Fibroblast of pulmonary artery (primary cell): ENCODE results near the gene ISYNA1.
A peak's percentile ranks its signal among the peaks of the same experiment; 100 is the strongest.

Experiments
- DNase-seq: peaks from one replicate; pipeline ENCODE4 v3.0.0-alpha.2; 2010; ENCODE audit warnings: low read depth
- H3K4me3 ChIP-seq: replicated peaks from 2 replicates; pipeline ENCODE4 v1.5.1; 2011; ENCODE audit warnings: low read depth, mild to moderate bottlenecking, control low read depth, low read length, moderate library complexity
- TF ChIP-seq, protein P1 (sequence below): IDR thresholded peaks from 2 replicates; pipeline ENCODE4 v1.5.1; 2011; ENCODE audit warnings: mild to moderate bottlenecking, control low read depth, low read length, inconsistent platforms; ENCODE audit errors: missing control alignments

The ISYNA1 gene

DNA sequence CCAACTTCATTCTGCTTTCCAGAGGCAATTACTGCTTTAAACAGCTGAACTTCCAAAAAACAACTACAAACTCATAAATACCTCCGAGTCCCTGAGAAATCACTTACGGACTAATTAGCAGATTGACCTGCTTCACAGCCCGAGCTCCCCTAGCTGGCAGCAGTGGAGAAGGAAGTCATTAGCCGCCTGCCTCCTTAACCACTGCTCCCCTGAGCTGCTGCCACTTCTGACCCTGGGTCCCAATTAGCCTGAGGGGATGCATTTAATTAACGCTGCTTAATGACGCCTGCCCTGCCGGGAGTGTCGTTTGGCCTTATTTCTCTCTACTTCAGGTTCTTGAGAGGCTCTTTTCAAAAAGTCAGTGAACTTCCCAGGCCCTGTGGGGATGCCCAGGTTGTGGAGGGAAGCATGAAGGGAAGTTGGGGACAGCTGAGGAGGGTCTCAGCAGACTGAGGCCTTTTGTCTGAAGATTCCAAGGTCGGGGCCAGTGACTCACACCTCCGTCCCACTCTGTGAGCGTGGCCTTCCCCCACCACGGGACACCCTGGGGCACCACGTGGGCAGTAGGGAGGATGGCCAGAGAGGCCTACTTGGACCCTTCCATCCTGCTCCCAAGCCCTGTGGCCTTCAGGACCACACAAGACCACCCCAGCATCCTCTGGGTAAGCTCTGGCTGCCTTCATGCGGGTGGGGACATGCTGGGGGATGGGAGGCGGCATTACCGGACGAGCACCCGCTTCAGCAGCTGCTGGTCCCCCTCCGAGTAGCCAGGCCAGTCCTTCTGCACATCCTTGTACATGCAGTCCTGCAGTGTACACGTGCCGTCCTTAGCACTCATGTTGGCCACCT is 19.8 kb upstream of the ISYNA1 start:
- TF ChIP-seq, protein P1, sequence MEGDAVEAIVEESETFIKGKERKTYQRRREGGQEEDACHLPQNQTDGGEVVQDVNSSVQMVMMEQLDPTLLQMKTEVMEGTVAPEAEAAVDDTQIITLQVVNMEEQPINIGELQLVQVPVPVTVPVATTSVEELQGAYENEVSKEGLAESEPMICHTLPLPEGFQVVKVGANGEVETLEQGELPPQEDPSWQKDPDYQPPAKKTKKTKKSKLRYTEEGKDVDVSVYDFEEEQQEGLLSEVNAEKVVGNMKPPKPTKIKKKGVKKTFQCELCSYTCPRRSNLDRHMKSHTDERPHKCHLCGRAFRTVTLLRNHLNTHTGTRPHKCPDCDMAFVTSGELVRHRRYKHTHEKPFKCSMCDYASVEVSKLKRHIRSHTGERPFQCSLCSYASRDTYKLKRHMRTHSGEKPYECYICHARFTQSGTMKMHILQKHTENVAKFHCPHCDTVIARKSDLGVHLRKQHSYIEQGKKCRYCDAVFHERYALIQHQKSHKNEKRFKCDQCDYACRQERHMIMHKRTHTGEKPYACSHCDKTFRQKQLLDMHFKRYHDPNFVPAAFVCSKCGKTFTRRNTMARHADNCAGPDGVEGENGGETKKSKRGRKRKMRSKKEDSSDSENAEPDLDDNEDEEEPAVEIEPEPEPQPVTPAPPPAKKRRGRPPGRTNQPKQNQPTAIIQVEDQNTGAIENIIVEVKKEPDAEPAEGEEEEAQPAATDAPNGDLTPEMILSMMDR: no peak
- DNase-seq: no peak
- H3K4me3 ChIP-seq: no peak overlapping the region

DNA sequence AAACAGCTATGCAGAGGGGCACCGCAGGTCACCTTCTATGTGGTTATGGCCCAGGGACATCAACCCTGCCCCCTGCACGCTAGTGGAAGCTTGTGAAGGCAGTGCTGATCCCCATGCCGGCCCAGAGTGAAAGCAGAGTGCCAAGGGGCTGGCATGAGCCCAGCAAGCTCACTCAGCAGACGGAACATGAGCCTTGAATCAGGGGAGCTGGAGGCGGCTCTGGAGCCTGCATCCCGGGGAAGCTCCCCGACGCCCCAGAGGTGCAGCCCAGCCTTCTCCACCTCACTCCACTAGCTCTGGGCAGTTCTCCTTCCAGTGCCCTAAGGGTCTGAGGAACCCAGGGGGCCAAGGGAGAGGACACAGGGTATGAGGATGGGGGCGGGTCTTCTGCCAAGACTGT is 19.0 kb upstream of the ISYNA1 start:
- TF ChIP-seq, protein P1: no peak
- DNase-seq: no peak
- H3K4me3 ChIP-seq: no peak overlapping the region

DNA sequence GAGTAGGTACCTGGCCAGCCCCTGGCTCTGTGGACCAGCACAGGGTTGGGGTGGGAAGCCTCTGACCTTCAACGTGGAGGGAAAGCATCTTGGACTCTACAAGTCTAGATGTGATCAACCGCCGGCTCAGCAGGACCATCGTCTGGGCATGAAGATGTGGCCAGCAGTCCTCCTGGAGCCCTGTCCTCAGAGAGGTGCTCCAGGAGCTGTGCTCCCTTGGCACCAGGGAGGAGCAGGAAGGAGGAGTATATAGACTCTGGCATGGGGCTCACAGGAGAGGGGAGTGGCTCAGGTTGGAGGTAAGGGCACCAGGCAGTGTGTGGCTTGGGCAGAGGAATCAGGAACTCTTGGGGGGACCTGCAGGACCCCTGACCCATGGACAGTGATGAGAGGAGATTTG is 18.3 kb upstream of the ISYNA1 start:
- H3K4me3 ChIP-seq: no peak overlapping the region
- DNase-seq: no peak
- TF ChIP-seq, protein P1: no peak

DNA sequence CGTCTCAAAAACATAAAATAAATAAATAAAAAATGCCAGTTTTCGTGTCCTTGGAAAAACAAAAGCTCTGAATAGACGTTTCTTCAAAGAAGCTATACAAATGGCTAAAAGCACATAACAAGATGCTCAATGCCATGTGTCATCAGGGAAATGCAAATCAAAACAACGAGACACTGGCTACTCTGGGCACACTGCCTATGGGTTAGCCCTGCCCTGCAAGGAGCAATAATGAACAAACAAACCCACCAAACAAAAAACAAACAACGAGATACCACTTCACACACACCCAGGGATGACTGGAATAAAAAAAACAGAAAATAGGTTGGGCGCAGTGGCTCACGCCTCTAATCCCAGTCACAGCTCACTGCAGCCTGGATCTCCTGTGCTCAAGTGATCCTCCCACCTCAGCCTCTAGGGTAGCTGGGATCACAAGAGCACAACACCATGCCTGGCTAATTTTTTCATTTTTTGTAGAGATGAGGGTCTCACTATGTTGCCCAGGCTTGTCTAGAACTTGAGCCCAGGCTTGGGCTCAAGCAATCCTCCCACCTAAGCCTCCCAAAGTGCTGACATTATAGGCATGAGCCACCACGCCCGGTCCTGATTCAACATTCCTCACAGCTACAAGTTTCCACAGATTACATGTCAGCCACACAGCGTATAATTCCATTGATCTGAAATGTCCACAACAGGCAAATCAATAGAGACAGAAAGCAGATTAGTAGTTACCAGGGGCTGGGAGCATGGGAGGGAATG is 15.5 kb upstream of the ISYNA1 start:
- H3K4me3 ChIP-seq: no peak overlapping the region
- TF ChIP-seq, protein P1: no peak
- no peak for DNase-seq

DNA sequence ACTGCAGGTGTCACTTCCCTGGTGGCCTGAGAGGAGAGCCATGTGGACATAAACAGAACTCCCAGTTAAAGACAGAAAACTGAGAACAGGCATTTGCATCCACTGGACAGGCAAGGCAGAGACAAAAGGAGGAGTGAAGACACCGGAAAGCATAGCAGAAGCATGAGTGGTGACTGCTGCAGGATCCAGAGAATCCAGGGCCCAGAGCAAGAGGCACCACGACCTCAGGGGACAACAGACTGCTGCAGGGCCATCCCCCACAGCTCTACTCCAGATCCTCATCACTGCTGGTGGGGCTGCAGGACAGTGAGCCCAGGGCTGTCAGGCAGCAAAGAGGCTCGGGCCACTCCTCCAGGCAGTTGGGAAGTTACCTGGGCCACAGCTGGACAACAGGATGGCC is 14.5 kb upstream of the ISYNA1 start:
- TF ChIP-seq, protein P1: no peak
- no peak overlapping the region for H3K4me3 ChIP-seq
- no peak for DNase-seq

DNA sequence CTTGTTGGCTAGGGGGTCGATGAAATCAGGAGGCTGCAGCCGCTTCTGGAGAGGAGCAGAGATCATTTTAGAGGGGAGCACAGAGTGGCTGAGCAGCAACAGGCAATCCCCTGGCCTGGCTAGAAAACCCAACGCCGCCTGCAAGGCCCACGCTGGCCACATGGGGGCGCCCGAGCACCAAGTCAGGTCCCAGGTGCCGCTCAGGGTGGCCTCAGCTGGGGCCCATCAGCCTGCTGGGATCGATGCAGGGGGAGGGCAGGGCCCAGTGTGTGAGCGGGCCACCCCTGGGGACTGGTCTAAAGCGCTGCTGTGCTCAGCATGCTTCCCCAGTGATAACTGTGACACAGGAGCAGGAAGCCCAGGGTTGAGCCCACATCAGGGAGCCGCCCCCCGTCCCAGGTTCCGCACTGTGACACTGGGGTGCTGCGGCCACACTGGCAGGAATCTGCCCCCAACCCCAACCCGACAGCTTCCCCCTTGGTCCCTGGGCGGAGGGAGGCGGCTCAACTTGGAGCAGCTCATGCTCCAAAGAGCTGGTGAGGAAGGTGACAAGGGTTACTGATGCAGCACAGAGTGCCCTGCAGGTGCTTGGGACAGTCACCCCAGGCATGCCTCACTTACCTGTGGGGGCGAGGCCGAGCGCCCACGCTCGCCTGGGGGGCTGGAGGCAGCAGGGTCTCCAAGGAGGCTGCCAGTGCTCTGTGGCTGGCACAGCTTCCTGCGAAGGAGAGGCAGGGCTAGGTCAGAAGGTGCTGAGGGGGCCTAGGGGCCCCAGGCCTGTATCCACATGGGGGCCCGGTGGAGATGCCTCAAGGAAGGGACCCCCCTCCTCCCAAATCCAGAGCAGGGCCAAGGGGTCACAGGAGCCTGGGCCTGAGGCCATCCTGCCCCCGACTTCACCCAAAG is 13.3 kb upstream of the ISYNA1 start:
- DNase-seq: peak; percentile 76
- TF ChIP-seq, protein P1: peak; percentile 86
- no peak overlapping the region for H3K4me3 ChIP-seq
